HEK293 (cell line): Measurements from ENCODE around the gene COMP.

Source experiments
- CTCF ChIP-seq: fragments of 450-650 bp; formaldehyde crosslinking; IDR thresholded peaks from 2 replicates; pipeline ENCODE4 v1.5.1; 2016; ENCODE audit warnings: missing biosample characterization, missing genetic modification characterization
- KLF17 ChIP-seq: fragments of 450-650 bp; formaldehyde crosslinking; IDR thresholded peaks from 2 replicates; pipeline ENCODE4 v1.5.1; 2016; ENCODE audit warnings: missing biosample characterization, missing genetic modification characterization
- TRIM28 ChIP-seq: IDR thresholded peaks from 2 replicates; pipeline ENCODE4 v1.6.1; 2011; ENCODE audit warnings: low read length, control low read depth, borderline replicate concordance
- ZBTB49 ChIP-seq: fragments of 450-650 bp; formaldehyde crosslinking; IDR thresholded peaks from 2 replicates; pipeline ENCODE4 v1.5.1; 2016; ENCODE audit warnings: missing biosample characterization, missing genetic modification characterization, low read depth
- ZNF175 ChIP-seq: fragments of 450-650 bp; formaldehyde crosslinking; IDR thresholded peaks from 2 replicates; pipeline ENCODE4 v1.5.1; 2016; ENCODE audit warnings: missing biosample characterization, missing genetic modification characterization
- ZNF549 ChIP-seq: fragments of 450-650 bp; IDR thresholded peaks from 2 replicates; pipeline ENCODE4 v1.5.1; 2018; ENCODE audit warnings: missing biosample characterization, missing genetic modification characterization, mild to moderate bottlenecking, inconsistent platforms, moderate library complexity

- TF ChIP-seq TRIM28 (no peak), ZNF549 (tag by site-specific recombination) (no peak), ZBTB49 (tag by site-specific recombination) (no peak), KLF17 (no peak), CTCF (tag by site-specific recombination) (no peak), ZNF175 (tag by site-specific recombination) (no peak)
These were observed 1.6 kb upstream of the COMP start for GRCh38 chr19:18792661-18793060.
